ENCODE results near the gene PLCZ1. TPM values are rescaled to one million over a fixed set of nuclear protein-coding genes. Genes with fewer than 3 reads are reported as not detected.

Gene PLCZ1
- polyA plus RNA-seq, 4 donors = 0.09 TPM; not detected in 3

GRCh38 chr12:18752280-18752920 is 14.6 kb upstream of the PLCZ1 start:
- H3K36me3 ChIP-seq (ENCODE audit: control insufficient read depth in 3 of 3, insufficient read depth in 2 of 3, low read depth in 1 of 3, low read length in 3 of 3) = no peaks in the 10 kb centered on the region
- FAIRE-seq (no peak), DNase-seq (no peak)
- no peaks in the 10 kb centered on the region for H3K9me3 ChIP-seq (ENCODE audit: control insufficient read depth in 2 of 2, insufficient read depth in 1 of 2, low read depth in 1 of 2, low read length in 1 of 2)
- no peak overlapping the region for H3K4me3 ChIP-seq (ENCODE audit: low read depth in 1 of 3, low read length in 3 of 3)
- WGBS, 3 donors = 49 to 75% (median 64%) methylated on average over 6 of the region's 6 CpGs
- H3K27me3 ChIP-seq (ENCODE audit: control insufficient read depth in 3 of 3, insufficient read depth in 3 of 3, low read length in 3 of 3) = no peaks in the 10 kb centered on the region
- no peak overlapping the region for H3K27ac ChIP-seq (ENCODE audit: low read depth in 1 of 3, low read length in 2 of 3)
- no peaks in the 10 kb centered on the region for H3K4me1 ChIP-seq (ENCODE audit: control insufficient read depth in 3 of 3, insufficient read depth in 2 of 3, low read depth in 1 of 3, low read length in 2 of 3)

- H3K27ac ChIP-seq (ENCODE audit: low read depth in 1 of 3, low read length in 2 of 3) = no peak overlapping the region
- H3K4me3 ChIP-seq (ENCODE audit: low read depth in 1 of 3, low read length in 3 of 3) = no peak overlapping the region
- no peak for FAIRE-seq
- H3K4me1 ChIP-seq (ENCODE audit: control insufficient read depth in 3 of 3, insufficient read depth in 2 of 3, low read depth in 1 of 3, low read length in 2 of 3) = no peaks in the 10 kb centered on the region
- H3K27me3 ChIP-seq (ENCODE audit: control insufficient read depth in 3 of 3, insufficient read depth in 3 of 3, low read length in 3 of 3) = no peaks in the 10 kb centered on the region
- DNase-seq = peak in 1 of 2 donors; percentile 10
- H3K9me3 ChIP-seq (ENCODE audit: control insufficient read depth in 2 of 2, insufficient read depth in 1 of 2, low read depth in 1 of 2, low read length in 1 of 2) = no peaks in the 10 kb centered on the region
- 67 to 75% (median 71%) methylated on average over 2 of the region's 2 CpGs for WGBS, 3 donors
- no peaks in the 10 kb centered on the region for H3K36me3 ChIP-seq (ENCODE audit: control insufficient read depth in 3 of 3, insufficient read depth in 2 of 3, low read depth in 1 of 3, low read length in 3 of 3)
Measured at GRCh38 chr12:18751866-18752265, 14.1 kb upstream of the PLCZ1 start.

- Histone ChIP-seq H3K27me3 (ENCODE audit: control insufficient read depth in 3 of 3, insufficient read depth in 3 of 3, low read length in 3 of 3) (no peaks in the 10 kb centered on the region), H3K27ac (ENCODE audit: low read depth in 1 of 3, low read length in 2 of 3) (no peak overlapping the region), H3K36me3 (ENCODE audit: control insufficient read depth in 3 of 3, insufficient read depth in 2 of 3, low read depth in 1 of 3, low read length in 3 of 3) (no peaks in the 10 kb centered on the region), H3K4me3 (ENCODE audit: low read depth in 1 of 3, low read length in 3 of 3) (no peak overlapping the region), H3K4me1 (ENCODE audit: control insufficient read depth in 3 of 3, insufficient read depth in 2 of 3, low read depth in 1 of 3, low read length in 2 of 3) (no peaks in the 10 kb centered on the region), H3K9me3 (ENCODE audit: control insufficient read depth in 2 of 2, insufficient read depth in 1 of 2, low read depth in 1 of 2, low read length in 1 of 2) (no peaks in the 10 kb centered on the region)
- 88 to 94% (median 93%) methylated on average over 1 of the region's 1 CpG for WGBS, 3 donors
- no peak for FAIRE-seq
- DNase-seq = no peak
Measured at GRCh38 chr12:18750085-18750484, 12.3 kb upstream of the PLCZ1 start.

- Histone ChIP-seq H3K36me3 (ENCODE audit: control insufficient read depth in 3 of 3, insufficient read depth in 2 of 3, low read depth in 1 of 3, low read length in 3 of 3) (no peaks in the 10 kb centered on the region), H3K27ac (ENCODE audit: low read depth in 1 of 3, low read length in 2 of 3) (no peak overlapping the region), H3K4me1 (ENCODE audit: control insufficient read depth in 3 of 3, insufficient read depth in 2 of 3, low read depth in 1 of 3, low read length in 2 of 3) (no peaks in the 10 kb centered on the region), H3K4me3 (ENCODE audit: low read depth in 1 of 3, low read length in 3 of 3) (no peak overlapping the region), H3K9me3 (ENCODE audit: control insufficient read depth in 2 of 2, insufficient read depth in 1 of 2, low read depth in 1 of 2, low read length in 1 of 2) (no peaks in the 10 kb centered on the region), H3K27me3 (ENCODE audit: control insufficient read depth in 3 of 3, insufficient read depth in 3 of 3, low read length in 3 of 3) (no peaks in the 10 kb centered on the region)
- FAIRE-seq (no peak), DNase-seq (no peak)
- 71 to 83% (median 77%) methylated on average over 4 of the region's 4 CpGs for WGBS, 3 donors
Measured at GRCh38 chr12:18749386-18749957, 11.7 kb upstream of the PLCZ1 start.

- H3K9me3 ChIP-seq (ENCODE audit: control insufficient read depth in 2 of 2, insufficient read depth in 1 of 2, low read depth in 1 of 2, low read length in 1 of 2) = no peaks in the 10 kb centered on the region
- DNase-seq (no peak), FAIRE-seq (no peak)
- no peaks in the 10 kb centered on the region for H3K4me1 ChIP-seq (ENCODE audit: control insufficient read depth in 3 of 3, insufficient read depth in 2 of 3, low read depth in 1 of 3, low read length in 2 of 3)
- H3K27me3 ChIP-seq (ENCODE audit: control insufficient read depth in 3 of 3, insufficient read depth in 3 of 3, low read length in 3 of 3) = no peaks in the 10 kb centered on the region
- 79 to 96% (median 94%) methylated on average over 1 of the region's 1 CpG for WGBS, 3 donors
- H3K36me3 ChIP-seq (ENCODE audit: control insufficient read depth in 3 of 3, insufficient read depth in 2 of 3, low read depth in 1 of 3, low read length in 3 of 3) = no peaks in the 10 kb centered on the region
- H3K4me3 ChIP-seq (ENCODE audit: low read depth in 1 of 3, low read length in 3 of 3) = no peak overlapping the region
- no peak overlapping the region for H3K27ac ChIP-seq (ENCODE audit: low read depth in 1 of 3, low read length in 2 of 3)
Measured at GRCh38 chr12:18747895-18748294, 10.1 kb upstream of the PLCZ1 start.

- Histone ChIP-seq H3K4me3 (ENCODE audit: low read depth in 1 of 3, low read length in 3 of 3) (no peak overlapping the region), H3K9me3 (ENCODE audit: control insufficient read depth in 2 of 2, insufficient read depth in 1 of 2, low read depth in 1 of 2, low read length in 1 of 2) (peaks cover 0 to 9% of the 10 kb centered on the region in 2 donors), H3K27me3 (ENCODE audit: control insufficient read depth in 3 of 3, insufficient read depth in 3 of 3, low read length in 3 of 3) (no peaks in the 10 kb centered on the region), H3K27ac (ENCODE audit: low read depth in 1 of 3, low read length in 2 of 3) (no peak overlapping the region), H3K36me3 (ENCODE audit: control insufficient read depth in 3 of 3, insufficient read depth in 2 of 3, low read depth in 1 of 3, low read length in 3 of 3) (no peaks in the 10 kb centered on the region), H3K4me1 (ENCODE audit: control insufficient read depth in 3 of 3, insufficient read depth in 2 of 3, low read depth in 1 of 3, low read length in 2 of 3) (peaks cover 0 to 2% (median 0%) of the 10 kb centered on the region in 3 donors)
- WGBS, 3 donors = 50 to 73% (median 54%) methylated on average over 5 of the region's 5 CpGs
- DNase-seq (peak in 1 of 2 donors; percentile 60), FAIRE-seq (no peak)
Measured at GRCh38 chr12:18731156-18731555, 6.7 kb downstream of the PLCZ1 start.

- Histone ChIP-seq H3K36me3 (ENCODE audit: control insufficient read depth in 3 of 3, insufficient read depth in 2 of 3, low read depth in 1 of 3, low read length in 3 of 3) (no peaks in the 10 kb centered on the region), H3K9me3 (ENCODE audit: control insufficient read depth in 2 of 2, insufficient read depth in 1 of 2, low read depth in 1 of 2, low read length in 1 of 2) (no peaks in the 10 kb centered on the region), H3K4me1 (ENCODE audit: control insufficient read depth in 3 of 3, insufficient read depth in 2 of 3, low read depth in 1 of 3, low read length in 2 of 3) (no peaks in the 10 kb centered on the region), H3K27me3 (ENCODE audit: control insufficient read depth in 3 of 3, insufficient read depth in 3 of 3, low read length in 3 of 3) (no peaks in the 10 kb centered on the region), H3K4me3 (ENCODE audit: low read depth in 1 of 3, low read length in 3 of 3) (no peak overlapping the region), H3K27ac (ENCODE audit: low read depth in 1 of 3, low read length in 2 of 3) (peak overlapping the region in 1 of 3 donors; percentile 50)
- DNase-seq (peak; percentile 12 to 61), FAIRE-seq (no peak)
- whole genome bisulfite sequencing, 3 donors = 74 to 84% (median 77%) methylated on average over 2 of the region's 2 CpGs
Measured at GRCh38 chr12:18723752-18724151, 14.1 kb downstream of the PLCZ1 start.

GRCh38 chr12:18721452-18721851 is 16.4 kb downstream of the PLCZ1 start:
- H3K4me1 ChIP-seq (ENCODE audit: control insufficient read depth in 3 of 3, insufficient read depth in 2 of 3, low read depth in 1 of 3, low read length in 2 of 3) = no peaks in the 10 kb centered on the region
- H3K27me3 ChIP-seq (ENCODE audit: control insufficient read depth in 3 of 3, insufficient read depth in 3 of 3, low read length in 3 of 3) = no peaks in the 10 kb centered on the region
- H3K36me3 ChIP-seq (ENCODE audit: control insufficient read depth in 3 of 3, insufficient read depth in 2 of 3, low read depth in 1 of 3, low read length in 3 of 3) = no peaks in the 10 kb centered on the region
- H3K4me3 ChIP-seq (ENCODE audit: low read depth in 1 of 3, low read length in 3 of 3) = no peak overlapping the region
- no peaks in the 10 kb centered on the region for H3K9me3 ChIP-seq (ENCODE audit: control insufficient read depth in 2 of 2, insufficient read depth in 1 of 2, low read depth in 1 of 2, low read length in 1 of 2)
- FAIRE-seq (no peak), DNase-seq (no peak)
- no peak overlapping the region for H3K27ac ChIP-seq (ENCODE audit: low read depth in 1 of 3, low read length in 2 of 3)
- whole genome bisulfite sequencing, 3 donors = 86 to 89% (median 89%) methylated on average over 1 of the region's 1 CpG

- no peak for DNase-seq
- Histone ChIP-seq H3K27ac (ENCODE audit: low read depth in 1 of 3, low read length in 2 of 3) (no peak overlapping the region), H3K4me1 (ENCODE audit: control insufficient read depth in 3 of 3, insufficient read depth in 2 of 3, low read depth in 1 of 3, low read length in 2 of 3) (no peaks in the 10 kb centered on the region), H3K4me3 (ENCODE audit: low read depth in 1 of 3, low read length in 3 of 3) (no peak overlapping the region), H3K36me3 (ENCODE audit: control insufficient read depth in 3 of 3, insufficient read depth in 2 of 3, low read depth in 1 of 3, low read length in 3 of 3) (no peaks in the 10 kb centered on the region), H3K9me3 (ENCODE audit: control insufficient read depth in 2 of 2, insufficient read depth in 1 of 2, low read depth in 1 of 2, low read length in 1 of 2) (no peaks in the 10 kb centered on the region), H3K27me3 (ENCODE audit: control insufficient read depth in 3 of 3, insufficient read depth in 3 of 3, low read length in 3 of 3) (no peaks in the 10 kb centered on the region)
- FAIRE-seq = no peak
Measured at GRCh38 chr12:18720690-18721089, 17.1 kb downstream of the PLCZ1 start.

All from small intestine (tissue), 7 donors.